ENCODE data around the gene ATP2C1. TPM values are rescaled to one million over a fixed set of nuclear protein-coding genes. Genes with fewer than 3 reads are reported as not detected.

Gene ATP2C1
- total RNA-seq, 8 experiments from 2014 or later: 41.6 to 79.3 (median 65.7) TPM

GRCh38 chr3:130933801-130934345 lies 40.0 kb downstream of the ATP2C1 start:
- in situ Hi-C loops (cut with MboI; ENCODE audit: low pct_unique_long_range_greater_than_20kb in 2 of 9, low sequenced_read_pairs in 9 of 9, unreplicated experiment in 9 of 9): no loop called here
- H3K4me1 ChIP-seq (replicated peaks in 1 of 2): peaks cover 0 to 8% of the 10 kb centered on the region in 2 donors
- no peak overlapping the region for H3K4me3 ChIP-seq
- ATAC-seq (replicated peaks in 6 of 8): no peak
- no peak overlapping the region for H3K27ac ChIP-seq
- WGBS, 10 experiments: 86 to 100% (median 100%) methylated on average over 1 of the region's 1 CpG; no CpG with 5 or more reads in 1 of the 10 experiments

GRCh38 chr3:130934442-130935089 lies 40.7 kb downstream of the ATP2C1 start:
- in situ Hi-C loops (cut with MboI; ENCODE audit: low pct_unique_long_range_greater_than_20kb in 2 of 9, low sequenced_read_pairs in 9 of 9, unreplicated experiment in 9 of 9): no loop called here
- H3K4me1 ChIP-seq (replicated peaks in 1 of 2): peaks cover 0 to 8% of the 10 kb centered on the region in 2 donors
- ATAC-seq (replicated peaks in 6 of 8): no peak
- 65 to 100% (median 92%) methylated on average over 1 to 4 of the region's 4 CpGs for WGBS, 10 experiments
- no peak overlapping the region for H3K4me3 ChIP-seq
- no peak overlapping the region for H3K27ac ChIP-seq

DNA sequence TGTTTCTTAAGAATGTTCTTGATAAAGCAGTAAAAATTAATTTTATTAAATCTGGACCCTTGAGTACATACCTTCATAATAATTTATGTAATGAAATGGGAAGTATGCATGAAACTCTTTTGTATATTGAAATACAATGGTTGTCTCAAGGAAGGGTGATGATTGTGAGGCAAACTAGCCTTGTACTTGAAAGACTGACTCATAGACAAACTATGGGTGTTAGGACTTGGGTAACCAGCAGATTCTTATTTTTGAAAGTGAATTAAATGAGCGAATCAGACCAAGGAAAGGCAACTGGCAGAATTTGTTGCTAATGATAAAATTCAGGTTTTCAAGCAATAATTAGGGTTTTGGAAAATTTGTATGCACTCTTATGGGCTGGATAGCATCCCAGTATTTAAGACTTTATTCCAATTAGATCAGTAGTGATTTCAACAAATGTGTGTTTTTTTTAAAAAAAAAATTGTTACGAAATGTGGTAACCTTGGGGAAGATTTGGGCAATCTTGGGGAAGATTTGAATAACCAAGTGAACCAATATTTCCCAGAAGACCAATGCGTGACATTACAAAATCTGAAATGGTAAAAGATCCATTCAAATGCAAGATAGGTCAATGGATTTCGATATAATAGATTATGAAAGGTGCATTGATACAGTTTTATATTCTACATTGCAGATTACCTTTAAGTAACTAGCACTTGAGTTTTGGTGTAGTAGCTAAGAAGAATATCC lies 42.0 kb downstream of the ATP2C1 start:
- Histone ChIP-seq H3K4me1 (replicated peaks in 1 of 2) (peaks cover 0 to 3% of the 10 kb centered on the region in 2 donors), H3K27ac (no peak overlapping the region), H3K4me3 (no peak overlapping the region)
- ATAC-seq (replicated peaks in 6 of 8): no peak
- in situ Hi-C loops (cut with MboI; ENCODE audit: low pct_unique_long_range_greater_than_20kb in 2 of 9, low sequenced_read_pairs in 9 of 9, unreplicated experiment in 9 of 9): no loop called here
- 90 to 100% (median 97%) methylated on average over 2 to 4 of the region's 4 CpGs for WGBS, 10 experiments

DNA sequence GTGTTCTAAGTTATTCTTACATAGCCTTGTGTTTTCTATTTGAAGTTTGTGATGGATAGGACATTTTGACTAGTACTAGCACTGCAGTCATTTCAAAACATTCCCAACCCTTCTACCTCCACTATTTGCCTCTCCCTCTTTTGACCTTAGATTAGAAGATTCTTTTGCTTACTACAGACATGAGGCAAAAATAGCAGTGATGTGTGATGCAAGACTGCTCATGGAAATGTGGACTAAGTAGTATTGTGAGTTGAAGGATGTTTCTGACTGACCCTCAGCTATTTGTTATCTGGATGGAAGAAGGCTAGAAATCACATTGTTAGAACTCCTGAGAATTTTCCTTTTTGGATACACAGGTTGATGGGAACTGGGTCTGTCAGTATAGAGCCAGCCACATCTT lies 45.9 kb downstream of the ATP2C1 start:
- H3K4me3 ChIP-seq: no peak overlapping the region
- in situ Hi-C loops (cut with MboI; ENCODE audit: low pct_unique_long_range_greater_than_20kb in 2 of 9, low sequenced_read_pairs in 9 of 9, unreplicated experiment in 9 of 9): no loop called here
- ATAC-seq (replicated peaks in 6 of 8): peak in 2 of 8 experiments; percentile 49 to 61

DNA sequence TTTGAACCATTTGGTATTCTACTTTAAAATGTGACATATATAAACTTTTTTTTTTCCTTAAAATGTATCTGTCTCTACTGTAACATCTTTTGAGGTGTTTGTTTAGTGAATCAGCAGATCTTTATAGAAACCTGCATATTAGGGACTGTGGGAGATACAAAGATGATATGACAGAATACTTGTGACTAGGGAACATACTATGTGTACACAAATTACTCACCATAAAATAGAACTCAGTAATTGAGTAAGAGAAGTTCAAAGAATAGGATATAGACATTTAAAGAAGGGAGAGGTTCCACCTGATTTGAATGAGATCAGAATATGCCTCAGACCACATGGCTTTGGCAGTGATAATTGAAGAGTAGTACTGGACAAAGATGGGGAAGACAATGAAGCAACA lies 47.9 kb downstream of the ATP2C1 start:
- Histone ChIP-seq H3K4me3 (no peak overlapping the region), H3K27ac (no peak overlapping the region), H3K4me1 (replicated peaks in 1 of 2) (no peaks in the 10 kb centered on the region)
- in situ Hi-C loops (cut with MboI; ENCODE audit: low pct_unique_long_range_greater_than_20kb in 2 of 9, low sequenced_read_pairs in 9 of 9, unreplicated experiment in 9 of 9): no loop called here
- ATAC-seq (replicated peaks in 6 of 8): no peak

More for the DNA sequence above, 45.9 kb downstream of the ATP2C1 start:
- Histone ChIP-seq H3K4me1 (replicated peaks in 1 of 2) (no peaks in the 10 kb centered on the region), H3K27ac (no peak overlapping the region)

GRCh38 chr3:130946882-130947281 lies 53.0 kb downstream of the ATP2C1 start:
- Histone ChIP-seq H3K4me1 (replicated peaks in 1 of 2) (no peaks in the 10 kb centered on the region), H3K4me3 (no peak overlapping the region), H3K27ac (no peak overlapping the region)
- in situ Hi-C loops (cut with MboI; ENCODE audit: low pct_unique_long_range_greater_than_20kb in 2 of 9, low sequenced_read_pairs in 9 of 9, unreplicated experiment in 9 of 9): no loop called here
- peak in 3 of 8 experiments; percentile 75 to 98 (median 97) for ATAC-seq (replicated peaks in 6 of 8)
- 71 to 100% (median 96%) methylated on average over 1 to 3 of the region's 3 CpGs for WGBS, 10 experiments

DNA sequence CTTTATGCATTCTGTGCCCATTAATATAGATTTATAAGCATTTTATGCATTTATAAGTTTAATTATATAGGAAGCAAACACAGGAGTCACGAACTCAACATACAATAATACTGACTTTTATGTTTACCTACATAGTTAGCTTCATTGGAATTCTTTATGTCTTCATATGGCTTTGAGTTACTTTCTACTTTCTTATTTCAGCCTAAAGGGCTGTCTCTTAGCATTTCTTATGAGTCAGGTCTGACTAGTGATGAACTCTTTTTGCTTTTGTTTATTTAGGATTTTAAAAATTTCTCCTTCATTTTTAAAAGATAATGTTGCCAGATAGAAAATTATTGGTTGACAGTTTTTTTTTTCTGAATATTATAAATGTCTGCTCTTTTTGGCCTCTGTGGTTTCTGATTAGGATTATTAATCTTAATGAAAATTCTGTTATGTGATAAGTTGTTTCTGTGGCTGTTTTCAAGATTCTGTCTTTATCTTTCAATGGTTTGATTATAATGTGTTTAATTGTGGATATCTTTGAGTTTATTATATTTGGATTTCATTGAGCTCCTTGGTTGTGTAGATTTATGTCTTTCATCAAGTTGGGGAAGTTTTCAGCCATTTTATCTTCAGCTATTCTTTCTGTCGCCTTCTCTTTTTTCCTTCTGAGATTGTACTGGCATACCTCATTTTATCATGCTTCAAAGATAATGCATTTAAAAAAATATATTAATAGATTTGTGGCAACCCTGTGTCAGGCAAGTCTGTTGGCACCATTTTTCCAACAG lies 54.3 kb downstream of the ATP2C1 start:
- WGBS, 10 experiments: 89 to 100% (median 100%) methylated on average over 1 to 2 of the region's 2 CpGs; no CpG with 5 or more reads in 1 of the 10 experiments
- Histone ChIP-seq H3K27ac (no peak overlapping the region), H3K4me3 (no peak overlapping the region), H3K4me1 (replicated peaks in 1 of 2) (no peaks in the 10 kb centered on the region)
- in situ Hi-C loops (cut with MboI; ENCODE audit: low pct_unique_long_range_greater_than_20kb in 2 of 9, low sequenced_read_pairs in 9 of 9, unreplicated experiment in 9 of 9): no loop called here
- ATAC-seq (replicated peaks in 6 of 8): no peak

- no peak overlapping the region for H3K4me3 ChIP-seq
- 62 to 100% (median 93%) methylated on average over 1 to 3 of the region's 3 CpGs for WGBS, 10 experiments
- ATAC-seq (replicated peaks in 6 of 8): no peak
- no peaks in the 10 kb centered on the region for H3K4me1 ChIP-seq (replicated peaks in 1 of 2)
- H3K27ac ChIP-seq: no peak overlapping the region
- in situ Hi-C loops (cut with MboI; ENCODE audit: low pct_unique_long_range_greater_than_20kb in 2 of 9, low sequenced_read_pairs in 9 of 9, unreplicated experiment in 9 of 9): no loop called here
Observed at GRCh38 chr3:130948929-130949328, 55.0 kb downstream of the ATP2C1 start.

GRCh38 chr3:130950124-130950523 lies 56.2 kb downstream of the ATP2C1 start:
- H3K4me3 ChIP-seq: no peak overlapping the region
- in situ Hi-C loops (cut with MboI; ENCODE audit: low pct_unique_long_range_greater_than_20kb in 2 of 9, low sequenced_read_pairs in 9 of 9, unreplicated experiment in 9 of 9): no loop called here
- ATAC-seq (replicated peaks in 6 of 8): no peak
- no peak overlapping the region for H3K27ac ChIP-seq
- 43 to 100% (median 72%) methylated on average over 1 to 2 of the region's 2 CpGs for WGBS, 10 experiments
- no peaks in the 10 kb centered on the region for H3K4me1 ChIP-seq (replicated peaks in 1 of 2)

- ATAC-seq (replicated peaks in 6 of 8): no peak
- in situ Hi-C loops (cut with MboI; ENCODE audit: low pct_unique_long_range_greater_than_20kb in 2 of 9, low sequenced_read_pairs in 9 of 9, unreplicated experiment in 9 of 9): no loop called here
Observed at GRCh38 chr3:130950641-130951040, 56.8 kb downstream of the ATP2C1 start.

DNA sequence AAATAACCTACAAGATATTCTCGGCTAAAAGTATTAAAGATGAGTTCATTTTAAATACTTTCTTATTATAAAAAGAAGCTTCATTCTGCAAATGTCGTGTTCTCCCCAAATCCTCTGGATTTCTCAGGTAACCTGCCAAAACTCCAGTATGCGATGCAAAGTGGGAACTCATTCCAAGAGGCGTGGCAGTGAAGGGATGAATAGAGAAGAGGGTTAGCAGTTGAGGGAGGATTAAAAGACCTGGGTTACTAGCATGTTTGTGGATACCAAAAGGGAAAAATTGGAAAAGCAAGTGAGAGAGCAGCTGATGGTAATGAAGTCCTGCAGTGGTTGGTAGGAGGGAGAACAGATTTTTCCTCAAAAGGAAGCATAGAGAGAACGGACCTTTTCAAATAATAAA lies 61.6 kb downstream of the ATP2C1 start:
- ATAC-seq (replicated peaks in 6 of 8): no peak
- in situ Hi-C loops (cut with MboI; ENCODE audit: low pct_unique_long_range_greater_than_20kb in 2 of 9, low sequenced_read_pairs in 9 of 9, unreplicated experiment in 9 of 9): no loop called here
- Histone ChIP-seq H3K4me3 (no peak overlapping the region), H3K4me1 (replicated peaks in 1 of 2) (no peaks in the 10 kb centered on the region), H3K27ac (no peak overlapping the region)
- WGBS, 10 experiments: 74 to 100% (median 97%) methylated on average over 1 to 5 of the region's 5 CpGs; no CpG with 5 or more reads in 1 of the 10 experiments

More at GRCh38 chr3:130950641-130951040, 56.8 kb downstream of the ATP2C1 start:
- no peaks in the 10 kb centered on the region for H3K4me1 ChIP-seq (replicated peaks in 1 of 2)
- H3K27ac ChIP-seq: no peak overlapping the region
- no peak overlapping the region for H3K4me3 ChIP-seq

- ATAC-seq (replicated peaks in 6 of 8): no peak
Observed at GRCh38 chr3:130956281-130956680, 62.4 kb downstream of the ATP2C1 start.

DNA sequence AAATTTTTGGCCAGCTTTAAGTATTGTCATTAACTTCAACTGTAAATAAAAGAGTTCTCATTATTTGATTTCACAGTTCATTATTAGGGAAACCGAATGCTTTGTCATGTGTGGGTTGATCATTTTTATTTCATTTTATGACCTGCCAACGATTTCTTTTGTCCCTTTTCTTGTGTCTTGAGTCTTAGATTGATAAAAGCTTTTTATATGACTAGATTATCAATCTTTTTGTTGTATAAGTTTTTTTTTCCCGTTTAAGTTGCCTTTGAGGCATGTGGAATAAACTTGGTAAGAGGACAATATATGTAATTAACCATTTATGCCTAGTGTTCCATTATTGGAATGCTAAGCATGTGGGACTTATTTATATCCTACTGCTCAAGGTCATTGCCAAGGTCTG lies 62.8 kb downstream of the ATP2C1 start:
- no peak for ATAC-seq (replicated peaks in 6 of 8)
- Histone ChIP-seq H3K4me3 (no peak overlapping the region), H3K4me1 (replicated peaks in 1 of 2) (no peaks in the 10 kb centered on the region), H3K27ac (no peak overlapping the region)
- 67 to 100% (median 83%) methylated on average over 1 to 3 of the region's 3 CpGs for WGBS, 10 experiments
- in situ Hi-C loops (cut with MboI; ENCODE audit: low pct_unique_long_range_greater_than_20kb in 2 of 9, low sequenced_read_pairs in 9 of 9, unreplicated experiment in 9 of 9): no loop called here

More at GRCh38 chr3:130956281-130956680, 62.4 kb downstream of the ATP2C1 start:
- H3K4me1 ChIP-seq (replicated peaks in 1 of 2): no peaks in the 10 kb centered on the region
- H3K27ac ChIP-seq: no peak overlapping the region
- WGBS, 10 experiments: 63 to 100% (median 100%) methylated on average over 1 of the region's 1 CpG
- H3K4me3 ChIP-seq: no peak overlapping the region
- in situ Hi-C loops (cut with MboI; ENCODE audit: low pct_unique_long_range_greater_than_20kb in 2 of 9, low sequenced_read_pairs in 9 of 9, unreplicated experiment in 9 of 9): no loop called here

All from motor neuron (in vitro differentiated cells).